Measurements from ENCODE around the gene NPFFR1. TPM values are rescaled to one million over a fixed set of nuclear protein-coding genes. Genes with fewer than 3 reads are reported as not detected.

NPFFR1 gene, protein sequence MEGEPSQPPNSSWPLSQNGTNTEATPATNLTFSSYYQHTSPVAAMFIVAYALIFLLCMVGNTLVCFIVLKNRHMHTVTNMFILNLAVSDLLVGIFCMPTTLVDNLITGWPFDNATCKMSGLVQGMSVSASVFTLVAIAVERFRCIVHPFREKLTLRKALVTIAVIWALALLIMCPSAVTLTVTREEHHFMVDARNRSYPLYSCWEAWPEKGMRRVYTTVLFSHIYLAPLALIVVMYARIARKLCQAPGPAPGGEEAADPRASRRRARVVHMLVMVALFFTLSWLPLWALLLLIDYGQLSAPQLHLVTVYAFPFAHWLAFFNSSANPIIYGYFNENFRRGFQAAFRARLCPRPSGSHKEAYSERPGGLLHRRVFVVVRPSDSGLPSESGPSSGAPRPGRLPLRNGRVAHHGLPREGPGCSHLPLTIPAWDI
- total RNA-seq: under 0.01 TPM in 1 of 2 replicates, not detected in the other

DNA sequence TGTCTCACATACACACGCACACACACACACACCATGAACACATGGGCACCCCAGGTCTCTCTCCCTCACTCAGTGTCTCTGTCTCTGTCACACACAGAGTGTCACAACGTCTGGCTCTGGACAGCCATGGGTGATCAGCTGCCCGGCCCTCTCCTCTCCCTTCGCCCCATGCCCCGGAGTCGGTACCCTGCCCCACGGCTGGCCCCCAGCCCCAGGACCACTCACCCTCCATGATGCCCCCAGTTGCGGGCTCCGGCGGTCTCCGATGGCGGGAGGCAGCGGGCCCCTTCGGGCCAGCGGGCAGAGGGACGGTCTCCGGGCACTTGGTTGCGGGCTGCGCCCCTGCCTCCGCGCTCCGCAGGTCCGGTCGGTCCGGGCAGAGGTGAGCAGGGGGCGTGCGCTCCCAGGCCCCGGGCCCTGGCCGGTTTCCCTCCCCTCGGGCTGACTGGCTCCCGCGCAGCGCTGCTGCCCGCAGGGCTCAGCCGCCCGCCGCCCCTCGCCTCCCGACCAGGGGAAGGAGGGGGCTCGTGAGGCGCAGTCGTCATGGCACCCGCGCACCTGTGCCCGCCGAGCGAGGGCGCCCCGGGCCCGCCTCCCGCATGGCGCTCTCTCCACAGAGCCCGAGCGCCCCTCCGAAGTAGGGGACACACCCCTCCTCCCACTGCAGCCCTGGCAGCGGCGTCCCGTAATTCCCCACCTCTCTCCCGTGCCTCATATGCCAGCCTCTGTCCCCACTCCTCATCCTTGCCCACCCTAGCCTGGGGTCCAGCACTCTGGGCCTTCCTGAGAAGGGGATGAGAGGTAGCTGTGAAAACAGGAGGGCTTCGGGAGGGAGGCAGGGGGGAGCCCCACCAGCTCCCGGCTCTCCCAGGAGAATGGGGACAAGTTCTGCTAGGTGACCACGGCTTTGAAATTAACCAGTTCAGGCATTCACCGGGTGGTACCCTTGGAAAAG lies at the start of gene NPFFR1:
NPFFR1 (minus strand) TSS at position 560 of the 955 bp plus-strand sequence; CDS start at position 232, 328 bp downstream.
- no peak for DNase-seq (ENCODE audit: low read depth)

DNA sequence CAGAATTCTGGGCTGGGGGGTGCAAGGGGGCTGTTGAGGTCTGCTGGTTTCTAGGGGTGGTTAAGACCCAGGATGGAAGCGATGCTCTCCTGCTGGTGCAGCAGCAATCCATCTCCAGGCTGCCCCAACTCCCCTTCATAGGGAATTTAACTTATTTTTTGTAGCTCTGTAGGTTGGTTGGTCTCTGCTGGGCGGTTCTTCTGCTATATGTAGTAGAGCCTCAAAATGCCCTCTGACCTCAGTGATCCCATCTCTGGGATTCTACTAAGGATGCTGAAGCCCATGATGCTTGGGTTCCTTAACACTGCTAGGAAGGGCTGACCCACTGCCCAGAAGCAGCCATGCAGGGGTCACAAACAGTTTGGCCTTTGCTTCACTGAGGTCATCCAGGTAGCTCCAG lies 49.5 kb upstream of the NPFFR1 start:
- DNase-seq (ENCODE audit: low read depth): no peak

DNA sequence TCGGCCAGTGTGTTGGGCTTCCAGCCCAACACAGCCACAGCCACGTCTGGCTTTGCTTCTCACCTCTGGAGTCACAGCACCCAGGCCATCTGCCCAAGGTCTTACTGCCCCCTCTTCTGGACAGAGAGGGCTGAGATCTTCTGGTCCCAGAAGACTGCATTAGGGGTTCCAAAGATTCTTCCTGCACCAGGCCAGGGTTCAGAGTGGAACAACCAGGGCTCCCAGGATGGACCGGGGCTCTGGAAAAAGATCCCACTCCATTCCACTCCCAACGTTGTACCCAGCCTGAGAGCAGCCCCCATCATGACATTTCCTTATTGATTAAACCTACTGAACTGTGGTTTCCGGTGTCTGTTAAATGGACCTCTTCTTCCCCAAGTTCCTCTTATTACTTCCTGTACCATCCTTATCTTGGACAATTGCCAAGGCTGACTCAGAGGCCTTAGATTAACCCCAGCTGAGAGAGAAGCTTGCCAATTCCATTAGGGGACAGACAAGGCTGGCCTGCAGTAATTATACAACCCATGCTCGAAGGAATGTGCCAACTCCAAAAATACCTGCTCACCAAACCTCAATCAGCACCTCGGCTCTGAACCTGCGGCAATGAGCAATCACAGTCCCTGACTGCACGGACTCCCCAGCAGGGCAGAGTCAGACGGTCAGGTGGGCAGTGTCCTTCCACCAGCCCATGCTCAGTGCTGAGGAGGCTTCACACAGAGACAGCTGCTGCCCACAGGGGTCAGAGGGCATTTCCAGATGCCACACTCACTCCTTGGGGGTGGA lies 47.9 kb upstream of the NPFFR1 start:
- DNase-seq (ENCODE audit: low read depth): peak; percentile 99

DNA sequence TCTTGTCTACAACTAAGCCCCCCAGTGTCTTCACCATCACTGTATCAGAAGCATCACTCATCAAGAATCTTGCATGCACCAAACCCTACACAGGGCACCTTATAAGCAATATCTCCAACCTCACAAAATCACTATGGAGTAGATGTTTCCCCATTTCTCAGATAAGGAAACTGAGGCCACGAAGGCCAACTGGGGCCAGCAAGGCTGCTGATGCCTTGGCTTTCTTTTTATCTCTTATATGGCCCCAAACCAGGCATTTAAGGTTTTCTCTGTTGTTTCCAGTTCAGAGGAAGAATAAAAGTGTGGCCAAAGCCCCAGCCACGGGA lies 47.3 kb upstream of the NPFFR1 start:
- DNase-seq (ENCODE audit: low read depth): no peak

DNA sequence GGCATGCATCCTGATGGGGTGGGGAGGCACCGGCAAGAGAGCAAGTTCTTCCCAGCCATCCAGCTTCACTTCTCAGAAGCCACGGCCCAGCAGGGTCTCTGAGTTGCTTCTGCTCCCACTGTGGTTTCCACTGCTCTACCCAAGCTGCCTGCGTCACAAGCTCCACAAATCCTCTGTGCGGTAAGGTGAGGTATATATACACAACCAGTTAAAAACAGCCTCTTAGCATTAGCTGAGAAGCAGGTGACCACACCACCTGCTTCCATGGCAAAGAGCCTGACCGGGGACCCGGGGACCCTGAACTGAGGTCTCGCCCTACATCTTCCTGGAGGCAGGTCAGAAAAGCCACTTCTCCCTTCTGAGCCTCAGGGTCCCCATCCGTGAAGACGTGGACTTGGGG lies 46.9 kb upstream of the NPFFR1 start:
- DNase-seq (ENCODE audit: low read depth): no peak

DNA sequence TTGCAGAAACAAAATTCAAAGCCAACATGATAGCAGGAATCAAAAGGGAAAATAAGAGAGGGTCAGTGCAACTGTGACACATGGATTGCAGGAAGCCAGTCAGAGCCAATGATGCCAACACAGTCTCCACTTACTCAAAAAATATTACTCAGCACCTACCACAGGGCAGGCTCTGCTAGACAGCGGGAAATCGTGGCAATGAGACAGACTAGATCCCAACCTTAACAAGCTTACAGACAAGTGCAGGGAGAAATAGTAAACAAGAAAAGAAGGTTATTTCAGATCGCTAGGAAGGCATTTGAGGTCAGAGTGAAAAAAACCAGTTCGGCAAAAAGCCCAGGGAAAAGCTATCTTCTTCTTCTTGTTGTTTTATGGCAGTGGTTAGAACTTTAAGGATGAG lies 45.2 kb upstream of the NPFFR1 start:
- peak; percentile 73 for DNase-seq (ENCODE audit: low read depth)

DNA sequence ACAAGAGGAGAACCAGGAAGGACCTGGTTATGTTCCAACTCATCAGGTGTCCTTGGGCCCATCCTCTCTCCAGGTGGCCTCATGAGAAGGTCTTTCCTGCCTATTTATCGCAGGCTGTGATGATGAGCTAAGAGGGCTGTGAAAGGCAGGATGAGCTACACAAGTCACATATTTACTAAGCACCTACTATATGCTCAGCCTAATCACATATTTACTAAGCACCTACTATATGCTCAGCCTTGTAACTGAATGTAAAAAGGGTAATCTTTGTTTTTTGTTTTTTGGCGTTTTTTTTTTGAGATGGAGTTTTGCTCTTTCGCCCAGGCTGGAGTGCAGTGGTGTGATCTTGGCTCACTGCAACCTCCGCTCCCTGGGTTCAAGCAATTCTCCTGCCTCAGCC lies 44.2 kb upstream of the NPFFR1 start:
- DNase-seq (ENCODE audit: low read depth): no peak

DNA sequence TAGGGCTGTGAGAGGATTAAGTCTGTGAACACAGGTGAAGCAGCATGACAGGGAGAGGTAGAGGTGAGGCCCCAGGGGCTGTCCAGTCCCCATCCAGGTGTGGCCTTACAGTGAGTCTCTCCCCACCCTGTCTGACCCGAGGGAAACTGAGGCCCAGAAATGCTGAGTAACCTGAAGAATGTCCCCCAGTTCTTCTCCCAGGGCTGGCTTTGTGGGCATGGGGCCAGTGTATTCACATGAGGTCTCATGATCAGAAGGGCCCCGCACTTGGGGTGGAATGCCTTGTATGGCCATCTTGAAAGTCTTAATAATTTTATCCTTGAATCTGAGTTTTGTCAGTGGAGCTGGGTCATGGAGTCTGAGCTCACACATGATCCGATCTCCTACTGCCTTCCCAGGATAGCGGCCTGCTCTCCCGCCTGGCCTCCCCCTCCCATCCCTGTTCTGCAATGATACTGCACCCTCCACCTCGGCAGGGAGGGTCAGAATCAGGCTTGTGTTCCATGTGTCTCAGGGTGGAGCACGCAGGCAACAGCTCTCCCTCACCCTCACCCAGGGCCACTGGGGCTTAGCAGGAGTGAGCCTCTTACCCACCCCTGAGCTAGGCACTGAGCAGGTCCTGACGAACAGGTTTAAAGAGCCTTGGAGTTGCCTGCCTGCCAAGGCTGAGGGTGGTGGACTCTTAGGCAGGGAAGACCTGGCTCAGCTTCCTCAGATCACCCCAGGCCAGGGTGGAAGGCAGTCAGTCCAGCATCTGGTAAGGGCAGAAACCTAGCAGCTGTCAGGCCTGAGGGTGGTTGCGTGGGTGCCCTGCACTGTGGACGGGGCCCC lies 41.4 kb upstream of the NPFFR1 start:
- no peak for DNase-seq (ENCODE audit: low read depth)

DNA sequence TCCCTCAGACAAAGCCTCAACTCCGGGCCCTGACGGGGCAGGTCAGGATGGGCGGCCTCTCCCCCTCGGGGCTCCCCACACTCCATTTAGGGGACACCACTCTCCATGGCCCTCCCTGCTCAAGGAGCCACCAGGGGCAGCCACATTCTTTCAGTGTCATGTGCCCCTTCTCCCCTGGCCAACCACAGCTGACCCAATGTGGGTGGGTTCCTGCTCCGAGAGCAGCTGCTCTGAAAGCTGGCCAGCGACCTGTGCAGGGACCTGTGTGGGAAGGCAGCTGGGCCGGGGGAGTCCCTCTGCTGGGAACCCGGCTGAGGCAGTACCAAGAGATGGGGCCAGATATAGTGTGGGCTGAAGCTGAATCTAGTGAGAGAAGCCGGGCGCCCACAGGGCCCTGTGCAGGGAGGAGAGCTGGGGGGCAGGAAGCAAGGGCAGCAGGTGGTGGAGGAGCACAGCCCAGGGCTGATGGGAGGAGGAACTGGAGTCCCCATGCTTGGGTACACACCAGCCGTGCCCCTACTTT lies 40.6 kb upstream of the NPFFR1 start:
- no peak for DNase-seq (ENCODE audit: low read depth)

DNA sequence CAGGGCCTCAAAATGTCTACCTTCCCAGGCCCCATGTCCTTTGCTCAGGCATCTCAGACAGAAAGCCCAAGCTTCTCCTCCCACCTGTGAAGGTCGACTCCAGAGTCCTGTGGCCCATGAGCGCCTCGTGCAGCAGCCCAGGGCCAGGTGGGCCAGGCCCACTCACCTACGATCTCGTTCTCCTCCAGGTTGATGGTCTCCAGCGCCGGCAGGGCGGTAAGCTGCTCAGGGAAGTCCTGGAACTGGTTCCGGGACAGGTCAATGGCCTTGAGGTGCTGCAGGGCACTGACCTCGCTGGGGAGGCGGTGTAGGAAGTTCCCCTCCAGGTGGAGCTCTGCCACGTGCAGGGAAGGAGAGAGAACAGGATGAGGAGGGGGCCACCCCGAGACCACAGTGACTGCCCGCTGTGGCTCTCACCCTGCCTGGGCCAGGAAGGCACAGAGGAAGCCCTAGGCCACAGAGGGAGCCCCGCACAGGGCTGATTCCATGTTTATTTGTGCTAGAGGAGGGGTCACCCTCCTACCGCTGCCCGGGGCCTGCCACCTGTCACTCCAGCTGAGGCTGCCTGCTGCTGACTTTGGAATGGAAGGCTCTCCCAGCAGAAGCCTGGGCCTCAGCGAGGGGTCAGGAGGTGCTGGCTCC lies 40.0 kb upstream of the NPFFR1 start:
- DNase-seq (ENCODE audit: low read depth): no peak

DNA sequence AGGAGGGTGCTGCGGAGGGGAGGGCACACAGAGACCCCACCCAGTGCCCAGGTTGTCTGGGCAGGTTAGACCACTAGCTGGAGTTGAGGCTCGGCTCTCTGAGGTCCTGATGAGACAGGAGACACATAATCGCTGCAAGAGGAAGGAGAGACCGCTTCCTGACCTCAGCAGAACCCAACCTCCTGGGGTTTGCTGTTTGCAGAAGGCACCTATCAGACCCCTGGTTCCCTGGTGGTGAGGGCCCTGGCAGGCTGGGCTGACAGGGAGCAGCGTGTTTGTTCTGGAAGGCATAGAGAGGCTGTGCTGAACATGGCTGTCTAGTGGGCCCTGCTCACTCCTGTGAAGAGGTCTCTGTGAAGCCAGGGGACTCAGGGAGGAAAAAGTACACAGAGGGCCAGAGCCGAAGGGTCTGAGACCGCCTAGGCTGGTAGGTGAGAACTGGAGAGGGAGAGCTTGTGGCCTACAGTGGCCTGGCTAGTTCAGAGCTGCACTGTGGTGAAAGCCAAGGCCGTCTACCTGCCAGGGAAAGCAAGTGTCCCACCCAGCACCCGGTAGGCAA lies 39.4 kb upstream of the NPFFR1 start:
- DNase-seq (ENCODE audit: low read depth): no peak

DNA sequence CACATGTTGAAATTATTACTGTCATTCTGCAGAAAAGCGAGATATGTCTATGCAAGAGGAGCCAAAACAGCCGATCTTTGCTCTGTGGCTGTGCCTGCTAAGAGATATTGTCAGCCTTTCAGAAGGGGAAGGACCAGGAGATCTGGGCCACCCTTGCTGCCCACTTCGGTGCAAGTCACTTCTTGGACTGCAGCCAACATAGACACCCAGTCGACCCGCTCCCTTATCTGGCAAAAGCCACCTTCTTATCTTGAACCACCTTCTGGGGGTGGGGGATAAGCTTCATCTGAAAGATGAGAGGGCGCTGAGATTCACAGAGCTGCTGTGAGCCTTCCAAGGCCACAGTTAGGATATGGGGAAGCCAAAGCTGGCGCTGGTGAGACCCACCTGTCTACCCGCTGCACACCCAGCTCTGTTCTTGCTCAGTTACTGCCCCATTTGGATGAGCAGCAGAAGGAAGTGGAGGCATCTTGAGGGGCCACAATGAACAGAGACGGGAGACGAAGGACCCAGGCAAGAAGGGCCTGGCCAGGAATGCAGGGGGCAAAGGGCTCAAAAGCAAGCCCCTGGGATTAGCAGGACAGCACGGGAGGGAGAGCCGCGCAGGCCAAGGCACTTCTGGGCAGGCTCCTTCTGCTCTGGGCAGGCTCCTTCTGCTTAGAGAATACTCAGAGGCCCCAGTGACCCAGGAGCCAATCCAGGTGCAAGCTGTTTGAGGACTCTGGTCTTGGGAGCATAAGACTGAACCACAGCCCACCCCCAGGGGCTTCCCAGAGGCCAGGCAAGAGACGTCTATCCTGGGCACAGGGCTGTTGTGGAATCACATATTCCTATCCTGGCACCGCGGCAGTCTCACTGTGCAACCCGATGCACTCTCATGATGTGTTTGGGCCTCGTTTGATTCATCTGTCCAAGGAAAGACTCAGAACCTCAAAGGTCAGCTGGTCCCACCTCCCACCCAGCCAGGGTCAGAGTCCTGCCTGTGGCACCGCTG lies 38.4 kb upstream of the NPFFR1 start:
- DNase-seq (ENCODE audit: low read depth): no peak

DNA sequence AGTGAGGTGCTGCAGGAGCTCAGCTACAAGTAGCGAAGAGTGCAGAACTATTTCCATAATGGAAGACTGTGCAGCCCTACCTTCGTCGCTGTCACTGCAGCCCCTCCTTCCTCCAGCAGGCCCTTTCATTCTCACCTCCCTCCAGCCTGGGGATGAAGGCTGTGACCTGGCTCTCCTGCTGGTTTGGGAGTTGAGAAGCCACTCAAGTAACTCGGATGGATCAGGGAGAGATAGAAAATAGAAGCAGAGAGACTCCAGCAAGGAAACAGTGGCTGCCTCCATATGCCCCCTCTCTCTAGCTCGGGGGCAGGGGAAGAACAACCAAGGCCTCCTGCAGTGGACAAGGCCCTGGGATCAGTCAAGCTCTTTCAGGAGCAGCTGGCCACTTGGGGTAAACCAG lies 37.4 kb upstream of the NPFFR1 start:
- no peak for DNase-seq (ENCODE audit: low read depth)

DNA sequence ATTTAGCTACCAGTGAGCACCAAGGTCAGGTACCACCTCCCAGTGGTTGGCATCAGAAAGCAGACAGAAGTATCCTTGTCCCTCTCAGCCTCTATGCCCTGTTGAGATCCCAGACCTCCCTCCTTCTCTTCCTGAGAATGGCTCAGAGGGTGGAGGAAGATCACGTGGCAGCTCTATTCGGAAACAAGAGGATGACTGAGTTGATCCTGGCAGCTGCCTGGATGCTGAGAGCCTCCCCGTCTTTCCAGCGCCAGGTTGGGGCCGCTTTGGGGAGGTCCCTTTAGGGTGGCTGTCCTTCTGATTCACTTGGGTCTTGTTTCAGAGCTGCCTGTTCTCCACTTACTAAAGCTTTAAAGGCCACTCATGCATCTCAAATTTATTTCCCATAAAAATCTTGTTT lies 36.9 kb upstream of the NPFFR1 start:
- no peak for DNase-seq (ENCODE audit: low read depth)

DNA sequence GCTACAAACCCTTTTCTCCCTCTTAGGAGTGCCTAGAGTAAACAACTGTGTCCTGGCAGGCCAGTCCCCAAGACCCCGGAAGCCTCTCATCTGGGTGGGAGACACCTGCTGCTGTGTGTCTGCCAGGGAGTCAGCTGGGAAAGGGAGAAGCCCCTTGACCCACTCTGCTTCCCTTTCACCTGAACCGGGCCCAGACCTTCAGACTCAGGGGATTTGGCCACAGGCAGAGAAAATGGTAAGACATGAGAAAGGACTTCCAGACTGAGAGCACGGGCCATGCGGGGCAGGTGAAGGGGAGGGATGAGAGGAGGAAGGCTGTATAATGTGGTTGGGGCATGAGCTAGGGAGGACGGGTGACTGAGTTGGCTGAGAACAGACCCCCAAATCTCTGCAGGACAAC lies 36.0 kb upstream of the NPFFR1 start:
- DNase-seq (ENCODE audit: low read depth): no peak

DNA sequence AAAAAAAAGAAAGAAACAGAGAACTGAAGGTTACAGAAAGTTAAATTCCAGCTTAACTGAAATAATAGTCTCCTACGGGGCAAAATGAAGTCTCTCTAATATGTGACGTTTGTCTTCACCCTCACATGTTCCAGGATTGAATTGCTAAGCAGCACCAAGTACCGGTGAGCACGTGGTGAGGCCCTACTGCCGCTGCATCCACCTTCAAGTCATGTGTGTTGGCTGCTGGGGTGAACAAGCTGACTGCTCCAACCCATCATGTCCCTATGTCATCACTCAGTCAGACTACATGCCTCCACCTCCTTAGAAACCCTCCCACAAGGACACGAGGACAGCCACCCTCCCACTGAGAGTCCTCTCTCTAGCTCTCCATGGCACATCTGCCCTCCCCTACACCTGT lies 35.4 kb upstream of the NPFFR1 start:
- DNase-seq (ENCODE audit: low read depth): no peak

DNA sequence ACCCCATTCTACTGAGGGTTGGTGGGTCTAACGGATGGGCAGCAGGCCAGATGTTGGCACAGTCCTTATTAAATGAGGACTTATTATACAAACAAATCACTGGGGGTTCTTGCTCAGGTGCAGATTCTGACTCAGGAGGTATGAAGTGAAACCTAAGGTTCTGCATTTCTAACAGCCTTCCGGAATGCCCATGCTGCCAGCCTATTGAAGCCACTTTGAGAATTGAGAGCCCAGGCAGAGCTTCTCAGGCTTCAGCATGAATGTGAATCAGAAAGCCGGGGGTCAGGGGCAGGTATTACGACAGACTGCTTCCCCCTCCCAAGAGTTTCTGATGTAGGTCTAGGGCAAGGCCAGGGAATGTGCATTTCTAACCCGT lies 34.1 kb upstream of the NPFFR1 start:
- DNase-seq (ENCODE audit: low read depth): no peak

DNA sequence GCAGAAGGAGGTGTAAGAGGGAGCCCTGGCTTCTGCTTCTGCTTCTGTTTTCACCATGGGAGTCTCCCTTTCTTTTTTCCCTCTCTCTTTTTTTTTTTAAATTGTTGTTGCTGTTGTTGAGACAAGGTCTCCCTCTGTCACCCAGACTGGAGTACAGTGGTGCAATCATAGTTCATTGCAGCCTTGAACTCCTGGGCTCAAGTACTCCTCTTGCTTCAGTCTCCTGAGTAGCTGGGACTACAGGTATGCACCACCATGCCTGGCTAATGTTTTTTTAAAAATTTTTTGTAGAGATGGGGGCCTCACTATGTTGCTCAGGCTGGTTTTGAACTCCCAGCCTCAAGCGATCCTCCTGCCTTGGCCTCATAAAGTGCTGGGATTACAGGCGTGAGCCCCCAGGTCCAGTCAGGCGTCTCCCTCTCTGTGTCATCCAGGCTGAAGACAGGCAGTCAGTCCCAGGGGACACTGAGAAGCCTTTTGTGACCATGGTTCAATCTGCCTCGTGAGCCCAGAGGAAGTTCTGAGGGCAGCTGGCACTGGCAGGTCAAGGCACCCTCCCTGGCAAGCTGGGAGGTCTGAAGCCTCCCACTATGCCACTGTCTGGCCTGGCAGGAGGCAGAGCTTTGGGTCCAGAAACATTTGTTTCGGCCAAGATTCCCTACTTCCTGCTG lies 33.6 kb upstream of the NPFFR1 start:
- no peak for DNase-seq (ENCODE audit: low read depth)

All from renal cortical epithelial cell (primary cell).